Parathyroid adenoma (tissue), 2 donors: ENCODE measurements around the gene ITGB1.

ENCODE experiments used
- H2AFZ ChIP-seq: fragments of 300-600 bp; sonication (generic); one replicate; pipeline ENCODE4 v1.7.0; 2017; ENCODE audit warnings: antibody characterized with exemption, mild to moderate bottlenecking
- H3K27ac ChIP-seq: fragments of 300-600 bp; sonication (generic); one replicate; pipeline ENCODE4 v1.7.0; 2017
- H3K27me3 ChIP-seq: fragments of 300-600 bp; sonication (generic); one replicate; pipeline ENCODE4 v1.7.0; 2017; ENCODE audit warnings: low read length; ENCODE audit not compliant: control insufficient read depth, insufficient read depth
- H3K36me3 ChIP-seq: fragments of 300-600 bp; sonication (generic); one replicate; pipeline ENCODE4 v1.7.0; 2017; ENCODE audit warnings: low read length; ENCODE audit not compliant: control insufficient read depth, insufficient read depth
- H3K4me1 ChIP-seq: fragments of 300-600 bp; sonication (generic); one replicate; pipeline ENCODE4 v1.7.0; 2017; ENCODE audit warnings: control low read depth
- H3K4me2 ChIP-seq: fragments of 300-600 bp; sonication (generic); one replicate; pipeline ENCODE4 v1.7.0; 2017; ENCODE audit warnings: low read length
- H3K4me3 ChIP-seq: fragments of 300-600 bp; sonication (generic); one replicate; pipeline ENCODE4 v1.7.0; 2017; ENCODE audit warnings: low read depth, low read length
- H3K79me2 ChIP-seq: fragments of 300-600 bp; sonication (generic); one replicate; pipeline ENCODE4 v1.7.0; 2017; ENCODE audit warnings: control low read depth
- H3K9ac ChIP-seq: fragments of 300-600 bp; sonication (generic); one replicate; pipeline ENCODE4 v1.7.0; 2017; ENCODE audit warnings: mild to moderate bottlenecking
- H3K9me3 ChIP-seq: fragments of 300-600 bp; sonication (generic); one replicate; pipeline ENCODE4 v1.7.0; 2017; ENCODE audit warnings: low read length; ENCODE audit not compliant: control insufficient read depth
- TF ChIP-seq, protein P1 (sequence below): fragments of 300-600 bp; sonication (generic); IDR thresholded peaks from one replicate; pipeline ENCODE4 v1.7.0; 2017; ENCODE audit warnings: antibody characterized with exemption, mild to moderate bottlenecking
- donor health status: primary hyperparathyroidism.

Gene ITGB1

GRCh38 chr10:32931593-32931992 is 26.4 kb downstream of the ITGB1 start:
- Histone ChIP-seq H3K4me3 (no peak overlapping the region), H3K27me3 (no peaks in the 10 kb centered on the region), H3K9me3 (no peaks in the 10 kb centered on the region), H3K4me2 (no peak overlapping the region), H3K27ac (no peak overlapping the region), H2AFZ (no peak overlapping the region), H3K79me2 (peaks cover 26% of the 10 kb centered on the region), H3K4me1 (peaks cover 8% of the 10 kb centered on the region), H3K9ac (no peak overlapping the region), H3K36me3 (no peaks in the 10 kb centered on the region)
- TF ChIP-seq, protein P1, sequence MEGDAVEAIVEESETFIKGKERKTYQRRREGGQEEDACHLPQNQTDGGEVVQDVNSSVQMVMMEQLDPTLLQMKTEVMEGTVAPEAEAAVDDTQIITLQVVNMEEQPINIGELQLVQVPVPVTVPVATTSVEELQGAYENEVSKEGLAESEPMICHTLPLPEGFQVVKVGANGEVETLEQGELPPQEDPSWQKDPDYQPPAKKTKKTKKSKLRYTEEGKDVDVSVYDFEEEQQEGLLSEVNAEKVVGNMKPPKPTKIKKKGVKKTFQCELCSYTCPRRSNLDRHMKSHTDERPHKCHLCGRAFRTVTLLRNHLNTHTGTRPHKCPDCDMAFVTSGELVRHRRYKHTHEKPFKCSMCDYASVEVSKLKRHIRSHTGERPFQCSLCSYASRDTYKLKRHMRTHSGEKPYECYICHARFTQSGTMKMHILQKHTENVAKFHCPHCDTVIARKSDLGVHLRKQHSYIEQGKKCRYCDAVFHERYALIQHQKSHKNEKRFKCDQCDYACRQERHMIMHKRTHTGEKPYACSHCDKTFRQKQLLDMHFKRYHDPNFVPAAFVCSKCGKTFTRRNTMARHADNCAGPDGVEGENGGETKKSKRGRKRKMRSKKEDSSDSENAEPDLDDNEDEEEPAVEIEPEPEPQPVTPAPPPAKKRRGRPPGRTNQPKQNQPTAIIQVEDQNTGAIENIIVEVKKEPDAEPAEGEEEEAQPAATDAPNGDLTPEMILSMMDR = no peak

DNA sequence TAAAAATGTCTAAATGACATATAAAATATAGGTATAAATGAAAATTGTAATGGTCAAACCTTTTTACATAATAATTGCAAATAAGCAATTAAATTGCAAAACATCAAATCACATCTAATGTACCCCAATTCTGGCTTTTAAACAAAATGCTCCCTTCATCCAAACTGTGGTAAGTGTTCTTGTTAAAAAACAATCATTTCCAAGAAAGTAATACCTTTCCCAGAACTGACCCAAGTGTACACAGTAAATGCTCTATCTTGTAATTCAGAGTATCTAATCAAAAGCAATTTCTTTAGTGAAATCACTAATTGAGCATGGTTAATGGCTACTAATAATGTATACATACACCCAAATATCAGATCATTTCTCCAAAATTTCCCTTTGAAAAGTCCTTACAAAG is 28.0 kb downstream of the ITGB1 start:
- Histone ChIP-seq H3K27ac (peak overlapping the region; percentile 79), H3K27me3 (no peaks in the 10 kb centered on the region), H3K36me3 (no peaks in the 10 kb centered on the region)

DNA sequence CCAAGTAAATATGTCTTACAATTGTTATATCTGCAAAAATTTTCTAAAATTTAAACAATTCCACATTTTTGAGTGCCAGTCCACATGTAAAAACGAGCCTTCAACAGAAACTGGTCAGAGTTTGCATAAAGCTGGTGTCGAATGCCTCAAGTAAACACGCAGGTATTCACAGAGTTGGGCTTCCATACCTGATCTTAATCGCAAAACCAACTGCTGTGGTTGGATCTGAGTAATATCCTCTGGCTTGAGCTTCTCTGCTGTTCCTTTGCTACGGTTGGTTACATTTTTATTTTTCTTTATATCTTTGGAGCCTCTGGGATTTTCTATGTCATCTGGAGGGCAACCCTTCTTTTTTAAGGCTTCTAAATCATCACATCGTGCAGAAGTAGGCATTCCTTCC is 28.4 kb downstream of the ITGB1 start:
- Histone ChIP-seq H3K9me3 (no peaks in the 10 kb centered on the region), H3K4me3 (peak overlapping the region; percentile 23), H3K27me3 (no peaks in the 10 kb centered on the region), H3K9ac (no peak overlapping the region), H3K36me3 (no peaks in the 10 kb centered on the region), H3K4me2 (peak overlapping the region; percentile 36), H3K27ac (peak overlapping the region; percentile 79), H3K4me1 (peaks cover 7% of the 10 kb centered on the region), H2AFZ (no peak overlapping the region), H3K79me2 (peaks cover 17% of the 10 kb centered on the region)
- TF ChIP-seq, protein P1 = no peak

More for the DNA sequence above, 28.0 kb downstream of the ITGB1 start:
- peaks cover 20% of the 10 kb centered on the region for H3K79me2 ChIP-seq
- no peak overlapping the region for H2AFZ ChIP-seq
- H3K4me1 ChIP-seq = peaks cover 5% of the 10 kb centered on the region
- H3K9me3 ChIP-seq = no peaks in the 10 kb centered on the region
- H3K9ac ChIP-seq = no peak overlapping the region
- no peak overlapping the region for H3K4me3 ChIP-seq
- TF ChIP-seq, protein P1 = no peak
- H3K4me2 ChIP-seq = peak overlapping the region; percentile 36

- Histone ChIP-seq H3K4me3 (no peak overlapping the region), H3K27ac (peak overlapping the region; percentile 26)
- TF ChIP-seq, protein P1 = no peak
Measured at GRCh38 chr10:32927750-32928149, 30.3 kb downstream of the ITGB1 start.

DNA sequence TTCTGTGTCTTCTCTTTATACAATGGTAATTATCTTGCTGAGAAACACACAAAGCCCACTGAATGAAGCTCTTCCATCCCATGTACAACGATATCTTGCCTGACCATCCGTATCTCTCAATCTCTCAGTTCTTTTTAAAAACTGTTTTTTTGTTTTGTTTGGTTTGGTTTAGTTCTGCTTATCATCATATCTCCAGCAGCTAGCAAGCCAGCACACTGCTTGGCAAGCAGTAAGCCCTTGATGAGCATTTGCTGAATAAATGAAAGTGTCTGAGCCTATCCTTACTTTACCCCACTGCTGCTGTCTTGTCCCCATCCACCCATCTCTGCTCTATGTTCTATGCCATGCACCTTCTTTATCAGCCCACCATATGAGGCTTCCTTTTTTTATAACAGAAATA is 34.2 kb downstream of the ITGB1 start:
- TF ChIP-seq, protein P1 = no peak
- Histone ChIP-seq H3K27me3 (no peaks in the 10 kb centered on the region), H3K4me1 (peaks cover 17% of the 10 kb centered on the region), H3K9ac (no peak overlapping the region), H3K27ac (peak overlapping the region; percentile 41), H3K4me3 (no peak overlapping the region), H3K9me3 (no peaks in the 10 kb centered on the region), H2AFZ (no peak overlapping the region), H3K79me2 (peaks cover 8% of the 10 kb centered on the region), H3K36me3 (no peaks in the 10 kb centered on the region), H3K4me2 (peak overlapping the region; percentile 16)

More at GRCh38 chr10:32927750-32928149, 30.3 kb downstream of the ITGB1 start:
- Histone ChIP-seq H3K9ac (no peak overlapping the region), H3K4me1 (peaks cover 20% of the 10 kb centered on the region), H3K36me3 (no peaks in the 10 kb centered on the region), H3K9me3 (no peaks in the 10 kb centered on the region), H3K4me2 (no peak overlapping the region), H3K27me3 (no peaks in the 10 kb centered on the region), H2AFZ (no peak overlapping the region), H3K79me2 (peaks cover 8% of the 10 kb centered on the region)
